Measurements from ENCODE around the gene MDFIC.

DNA sequence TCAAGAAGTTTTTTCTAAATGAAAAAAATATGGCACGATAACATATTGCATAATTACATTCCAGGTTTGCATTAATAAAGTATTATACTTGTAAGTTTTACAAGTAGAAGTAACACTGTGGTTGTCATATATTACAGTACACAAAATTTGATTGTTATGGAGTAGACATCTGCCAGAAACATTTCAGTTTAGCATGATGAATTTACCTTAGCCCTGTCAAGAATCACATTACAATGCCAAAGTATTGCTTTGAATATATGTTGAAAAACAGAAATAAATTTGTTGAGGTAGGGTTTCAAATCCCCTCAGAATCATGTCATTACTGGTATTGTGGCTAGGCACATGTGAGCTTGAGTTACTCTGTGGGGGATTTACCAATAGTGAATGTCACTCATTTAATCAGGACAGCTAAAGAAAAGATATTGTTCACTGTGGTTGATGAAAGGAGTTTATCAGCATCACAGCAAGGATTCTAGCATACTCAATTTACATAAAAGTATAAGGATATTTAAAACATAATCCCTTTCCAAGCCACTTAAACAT lies 112.1 kb downstream of the MDFIC start:
- TF ChIP-seq POLR2AphosphoS5 (IDR thresholded peaks at IDR 0.05; ENCODE audit: low read depth) (no peak), CTCF (conservative IDR thresholded peaks at IDR 0.05; ENCODE audit: low read depth in 2 of 2) (no peak), NANOG (IDR thresholded peaks at IDR 0.05; ENCODE audit: borderline replicate concordance) (no peak), ETS1 (IDR thresholded peaks at IDR 0.05) (no peak), EZH2 (IDR thresholded peaks at IDR 0.05; ENCODE audit: low read depth, unreplicated experiment) (no peak), REST (IDR thresholded peaks at IDR 0.05; ENCODE audit: unreplicated experiment) (no peak), JUNB (IDR thresholded peaks at IDR 0.05; ENCODE audit: unreplicated experiment) (no peak), CREB1 (CRISPR knock-in tag; IDR thresholded peaks at IDR 0.05; ENCODE audit: low read depth) (no peak), STAT1 (IDR thresholded peaks at IDR 0.05; ENCODE audit: unreplicated experiment) (no peak), ZNF331 (CRISPR knock-in tag; IDR thresholded peaks at IDR 0.05; ENCODE audit: low read depth) (no peak), EZH2phosphoT487 (IDR thresholded peaks at IDR 0.05; ENCODE audit: unreplicated experiment) (no peak), ZNF114 (CRISPR knock-in tag; IDR thresholded peaks at IDR 0.05) (no peak)
